GM12878 (cell line): Measurements from ENCODE around the gene PPP2R5D. TPM values are rescaled to one million over a fixed set of nuclear protein-coding genes. Genes with fewer than 3 reads are reported as not detected.

Experiments
- BHLHE40 ChIP-seq, 2 experiments: fragments of 450-650 bp in 1 of 2; IDR thresholded peaks; 2 replicates each; pipeline ENCODE4 v1.6.1; 2011 to 2017; ENCODE audit warnings: low read depth in 2 of 2, borderline replicate concordance in 1 of 2, improper control_type of control experiment in 1 of 2, low read length in 1 of 2, mild to moderate bottlenecking in 1 of 2
- BMI1 ChIP-seq: fragments of 450-650 bp; IDR thresholded peaks from 2 replicates; pipeline ENCODE4 v1.6.1; 2016; ENCODE audit warnings: mild to moderate bottlenecking, moderate library complexity, borderline replicate concordance
- BRCA1 ChIP-seq: IDR thresholded peaks from 2 replicates; pipeline ENCODE4 v1.6.1; 2011; ENCODE audit warnings: low read depth, low read length, improper control_type of control experiment
- CBX3 ChIP-seq: fragments of 200-600 bp; sonication (generic); IDR thresholded peaks from 2 replicates; pipeline ENCODE4 v1.6.1; 2016; ENCODE audit warnings: low read depth, borderline replicate concordance
- GABPA ChIP-seq: IDR thresholded peaks from 2 replicates; pipeline ENCODE4 v1.6.1; 2014; ENCODE audit warnings: antibody characterized with exemption, low read depth, mild to moderate bottlenecking, inconsistent platforms
- GATAD2B ChIP-seq: fragments of 450-650 bp; conservative IDR thresholded peaks from 2 replicates; pipeline ENCODE4 v1.6.1; 2017; ENCODE audit warnings: low read depth, mild to moderate bottlenecking, moderate library complexity
- HDGF ChIP-seq: fragments of 450-650 bp; IDR thresholded peaks from 2 replicates; pipeline ENCODE4 v1.6.1; 2016; ENCODE audit warnings: antibody characterized with exemption
- KAT2A ChIP-seq: conservative IDR thresholded peaks from 2 replicates; pipeline ENCODE4 v1.6.1; 2011; ENCODE audit warnings: low read depth, low read length; ENCODE audit not compliant: control insufficient read depth
- NFYB ChIP-seq: IDR thresholded peaks from 2 replicates; pipeline ENCODE4 v1.6.1; 2011; ENCODE audit warnings: low read depth, mild to moderate bottlenecking, low read length, improper control_type of control experiment, moderate library complexity; ENCODE audit not compliant: insufficient read depth
- NR2C2 ChIP-seq: IDR thresholded peaks from 2 replicates; pipeline ENCODE4 v1.6.1; 2011; ENCODE audit warnings: borderline replicate concordance, low read depth; ENCODE audit not compliant: control insufficient read depth, insufficient read length
- NRF1 ChIP-seq: conservative IDR thresholded peaks from 2 replicates; pipeline ENCODE4 v1.6.1; 2011; ENCODE audit warnings: mild to moderate bottlenecking, low read depth, low read length, improper control_type of control experiment
- RAD51 ChIP-seq: fragments of 450-650 bp; IDR thresholded peaks from 2 replicates; pipeline ENCODE4 v1.6.1; 2016; ENCODE audit warnings: moderate library complexity, mild to moderate bottlenecking, inconsistent platforms
- SMAD5 ChIP-seq: IDR thresholded peaks from 2 replicates; pipeline ENCODE4 v1.6.1; 2016; ENCODE audit warnings: antibody characterized with exemption, low read depth
- SUPT20H ChIP-seq: IDR thresholded peaks from 2 replicates; pipeline ENCODE4 v1.6.1; 2011; ENCODE audit warnings: low read depth, mild to moderate bottlenecking, low read length, moderate library complexity, borderline replicate concordance; ENCODE audit not compliant: control insufficient read depth
- TCF3 ChIP-seq: IDR thresholded peaks from 2 replicates; pipeline ENCODE4 v1.6.1; 2012; ENCODE audit warnings: low read depth, mild to moderate bottlenecking, low read length, borderline replicate concordance; ENCODE audit not compliant: insufficient read depth
- WRNIP1 ChIP-seq: IDR thresholded peaks from 2 replicates; pipeline ENCODE4 v1.6.1; 2011; ENCODE audit warnings: low read depth, low read length, improper control_type of control experiment, borderline replicate concordance
- YY1 ChIP-seq: IDR thresholded peaks from 2 replicates; pipeline ENCODE4 v1.6.1; 2011; ENCODE audit warnings: low read depth, mild to moderate bottlenecking, low read length
- ZBED1 ChIP-seq: IDR thresholded peaks from 2 replicates; pipeline ENCODE4 v1.6.1; 2016; ENCODE audit warnings: borderline replicate concordance
- ZSCAN29 ChIP-seq: fragments of 450-650 bp; IDR thresholded peaks from 2 replicates; pipeline ENCODE4 v1.6.1; 2017; ENCODE audit warnings: mild to moderate bottlenecking, moderate library complexity
- ZZZ3 ChIP-seq: IDR thresholded peaks from 2 replicates; pipeline ENCODE4 v1.6.1; 2011; ENCODE audit warnings: low read depth; ENCODE audit not compliant: control insufficient read depth, insufficient read length
- polyA plus RNA-seq, 11 experiments: library from polyadenylated mRNA; depleted of rRNA in 4 of 11; unstranded in 6 of 11; stranded (reverse) in 5 of 11; fragments of >200 nt; fragmentation: Nextera tagmentation in 4 of 11; fragmentation: Illumina TruSeq in 1 of 11; extraction: Ambion mirVana in 4 of 11; extraction: Trizol in 1 of 11; gene quantifications; 1 replicate in 1 of 11; 2 replicates in 10 of 11; pipeline versions ENCODE4 v1.2.1 to v1.2.3, GENCODE V29; 2011 to 2016; ENCODE audit warnings: inconsistent platforms in 2 of 11, missing spikeins in 2 of 11, low read depth in 1 of 11
- total RNA-seq, 4 experiments: library from RNA; depleted of rRNA in 3 of 4; stranded (reverse); fragments of >200 nt in 3 of 4; fragmentation: Illumina TruSeq in 1 of 4; extraction: Trizol in 1 of 4; gene quantifications; 2 replicates each; pipeline versions ENCODE4 v1.2.1 to v1.2.3, GENCODE V29; 2013 to 2021
- TF ChIP-seq, protein P1 (sequence below): fragments of 450-650 bp; IDR thresholded peaks from 2 replicates; pipeline ENCODE4 v1.6.1; 2017; ENCODE audit warnings: mild to moderate bottlenecking, moderate library complexity
- TF ChIP-seq, protein P2 (sequence below): fragments of 450-650 bp; IDR thresholded peaks from 2 replicates; pipeline ENCODE4 v1.6.1; 2017; ENCODE audit warnings: low read depth, mild to moderate bottlenecking, moderate library complexity
- TF ChIP-seq, protein P3 (sequence below): IDR thresholded peaks from 2 replicates; pipeline ENCODE4 v1.6.1; 2011; ENCODE audit warnings: low read depth, mild to moderate bottlenecking, low read length, moderate library complexity, borderline replicate concordance; ENCODE audit errors: extremely low read depth

Gene PPP2R5D
- total and polyA plus RNA-seq, 10 of the 15 experiments (the other 5 are each of a cell fraction or from before 2014, with no cell fraction given), result 1.5 to 59.0 (median 32.0) TPM

DNA sequence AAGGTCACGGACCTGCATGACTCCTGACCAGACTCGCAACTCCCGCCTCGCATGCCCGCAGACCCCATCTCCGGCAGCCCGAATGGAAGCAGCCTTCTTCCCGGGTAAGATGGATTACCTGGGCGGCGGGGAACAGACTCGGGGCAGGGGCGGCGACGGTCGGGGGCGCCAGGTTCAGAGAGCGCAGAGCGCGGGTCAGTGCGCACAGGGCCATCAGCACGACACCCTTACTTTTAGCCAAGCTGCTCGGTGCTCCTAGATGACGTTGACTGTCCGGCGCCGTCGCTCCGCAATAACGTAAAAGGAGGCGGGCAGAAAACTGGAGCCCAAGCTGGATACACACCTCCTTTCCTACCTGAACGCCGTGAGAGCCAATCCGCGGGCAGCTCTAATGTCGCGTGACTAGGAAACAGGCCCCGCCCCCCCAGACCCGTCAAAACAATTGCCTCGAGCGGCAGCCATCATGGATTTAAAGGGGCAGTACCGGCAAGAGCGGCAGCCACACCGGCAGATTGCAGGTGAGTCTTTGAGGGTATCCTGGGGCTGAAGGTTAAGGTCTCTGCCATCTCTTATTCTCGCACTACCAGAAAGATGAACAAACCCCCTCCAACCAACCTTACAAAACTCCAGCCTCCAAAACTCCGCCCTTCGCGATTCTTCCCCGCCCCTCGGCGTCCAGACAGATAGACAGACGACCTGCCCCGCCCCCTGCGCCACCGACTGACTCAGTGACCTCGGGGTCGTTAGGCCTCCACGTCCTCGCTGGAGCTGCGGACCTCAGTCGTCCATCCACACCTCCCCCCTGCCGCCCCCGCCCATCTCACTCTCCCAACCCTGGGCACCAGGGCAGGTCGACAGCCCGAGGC, 75.0 kb downstream of the PPP2R5D start, which contains the start of the genes KLC4 and MRPL2 (continued):
- TF ChIP-seq, protein P1, sequence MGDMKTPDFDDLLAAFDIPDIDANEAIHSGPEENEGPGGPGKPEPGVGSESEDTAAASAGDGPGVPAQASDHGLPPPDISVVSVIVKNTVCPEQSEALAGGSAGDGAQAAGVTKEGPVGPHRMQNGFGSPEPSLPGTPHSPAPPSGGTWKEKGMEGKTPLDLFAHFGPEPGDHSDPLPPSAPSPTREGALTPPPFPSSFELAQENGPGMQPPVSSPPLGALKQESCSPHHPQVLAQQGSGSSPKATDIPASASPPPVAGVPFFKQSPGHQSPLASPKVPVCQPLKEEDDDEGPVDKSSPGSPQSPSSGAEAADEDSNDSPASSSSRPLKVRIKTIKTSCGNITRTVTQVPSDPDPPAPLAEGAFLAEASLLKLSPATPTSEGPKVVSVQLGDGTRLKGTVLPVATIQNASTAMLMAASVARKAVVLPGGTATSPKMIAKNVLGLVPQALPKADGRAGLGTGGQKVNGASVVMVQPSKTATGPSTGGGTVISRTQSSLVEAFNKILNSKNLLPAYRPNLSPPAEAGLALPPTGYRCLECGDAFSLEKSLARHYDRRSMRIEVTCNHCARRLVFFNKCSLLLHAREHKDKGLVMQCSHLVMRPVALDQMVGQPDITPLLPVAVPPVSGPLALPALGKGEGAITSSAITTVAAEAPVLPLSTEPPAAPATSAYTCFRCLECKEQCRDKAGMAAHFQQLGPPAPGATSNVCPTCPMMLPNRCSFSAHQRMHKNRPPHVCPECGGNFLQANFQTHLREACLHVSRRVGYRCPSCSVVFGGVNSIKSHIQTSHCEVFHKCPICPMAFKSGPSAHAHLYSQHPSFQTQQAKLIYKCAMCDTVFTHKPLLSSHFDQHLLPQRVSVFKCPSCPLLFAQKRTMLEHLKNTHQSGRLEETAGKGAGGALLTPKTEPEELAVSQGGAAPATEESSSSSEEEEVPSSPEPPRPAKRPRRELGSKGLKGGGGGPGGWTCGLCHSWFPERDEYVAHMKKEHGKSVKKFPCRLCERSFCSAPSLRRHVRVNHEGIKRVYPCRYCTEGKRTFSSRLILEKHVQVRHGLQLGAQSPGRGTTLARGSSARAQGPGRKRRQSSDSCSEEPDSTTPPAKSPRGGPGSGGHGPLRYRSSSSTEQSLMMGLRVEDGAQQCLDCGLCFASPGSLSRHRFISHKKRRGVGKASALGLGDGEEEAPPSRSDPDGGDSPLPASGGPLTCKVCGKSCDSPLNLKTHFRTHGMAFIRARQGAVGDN, result peak; percentile 29; the same call in 1 of the 2 replicates
- TF ChIP-seq NR2C2 (no peak), ZBED1 (no peak), RAD51 (peak; percentile 67), NRF1 (no peak), BMI1 (no peak), BRCA1 (no peak), SMAD5 (peak; percentile 73; the same call in 1 of the 2 replicates), KAT2A (no peak), BHLHE40 (IDR thresholded peaks at IDR 0.05; ENCODE audit: borderline replicate concordance in 1 of 2, low read depth in 2 of 2, low read length in 1 of 2) (peak; percentile 83 to 85), SUPT20H (no peak), GATAD2B (no peak), ZZZ3 (no peak), HDGF (peak; percentile 78; the same call in 1 of the 2 replicates), YY1 (peak; percentile 99), CBX3 (no peak), TCF3 (no peak), NFYB (peak; percentile 59; the same call in 1 of the 2 replicates), ZSCAN29 (no peak), WRNIP1 (no peak), GABPA (no peak)
- TF ChIP-seq, protein P2, sequence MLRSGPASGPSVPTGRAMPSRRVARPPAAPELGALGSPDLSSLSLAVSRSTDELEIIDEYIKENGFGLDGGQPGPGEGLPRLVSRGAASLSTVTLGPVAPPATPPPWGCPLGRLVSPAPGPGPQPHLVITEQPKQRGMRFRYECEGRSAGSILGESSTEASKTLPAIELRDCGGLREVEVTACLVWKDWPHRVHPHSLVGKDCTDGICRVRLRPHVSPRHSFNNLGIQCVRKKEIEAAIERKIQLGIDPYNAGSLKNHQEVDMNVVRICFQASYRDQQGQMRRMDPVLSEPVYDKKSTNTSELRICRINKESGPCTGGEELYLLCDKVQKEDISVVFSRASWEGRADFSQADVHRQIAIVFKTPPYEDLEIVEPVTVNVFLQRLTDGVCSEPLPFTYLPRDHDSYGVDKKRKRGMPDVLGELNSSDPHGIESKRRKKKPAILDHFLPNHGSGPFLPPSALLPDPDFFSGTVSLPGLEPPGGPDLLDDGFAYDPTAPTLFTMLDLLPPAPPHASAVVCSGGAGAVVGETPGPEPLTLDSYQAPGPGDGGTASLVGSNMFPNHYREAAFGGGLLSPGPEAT, result peak; percentile 89
- TF ChIP-seq, protein P3, sequence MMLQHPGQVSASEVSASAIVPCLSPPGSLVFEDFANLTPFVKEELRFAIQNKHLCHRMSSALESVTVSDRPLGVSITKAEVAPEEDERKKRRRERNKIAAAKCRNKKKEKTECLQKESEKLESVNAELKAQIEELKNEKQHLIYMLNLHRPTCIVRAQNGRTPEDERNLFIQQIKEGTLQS, result peak; percentile 86
